SW480 (cell line): Measurements from ENCODE around the gene LRRC8D.

ENCODE experiments used
- DNase-seq: peaks from one replicate; pipeline ENCODE4 v3.0.0-alpha.2; 2016; ENCODE audit warnings: low spot score

Gene LRRC8D

DNA sequence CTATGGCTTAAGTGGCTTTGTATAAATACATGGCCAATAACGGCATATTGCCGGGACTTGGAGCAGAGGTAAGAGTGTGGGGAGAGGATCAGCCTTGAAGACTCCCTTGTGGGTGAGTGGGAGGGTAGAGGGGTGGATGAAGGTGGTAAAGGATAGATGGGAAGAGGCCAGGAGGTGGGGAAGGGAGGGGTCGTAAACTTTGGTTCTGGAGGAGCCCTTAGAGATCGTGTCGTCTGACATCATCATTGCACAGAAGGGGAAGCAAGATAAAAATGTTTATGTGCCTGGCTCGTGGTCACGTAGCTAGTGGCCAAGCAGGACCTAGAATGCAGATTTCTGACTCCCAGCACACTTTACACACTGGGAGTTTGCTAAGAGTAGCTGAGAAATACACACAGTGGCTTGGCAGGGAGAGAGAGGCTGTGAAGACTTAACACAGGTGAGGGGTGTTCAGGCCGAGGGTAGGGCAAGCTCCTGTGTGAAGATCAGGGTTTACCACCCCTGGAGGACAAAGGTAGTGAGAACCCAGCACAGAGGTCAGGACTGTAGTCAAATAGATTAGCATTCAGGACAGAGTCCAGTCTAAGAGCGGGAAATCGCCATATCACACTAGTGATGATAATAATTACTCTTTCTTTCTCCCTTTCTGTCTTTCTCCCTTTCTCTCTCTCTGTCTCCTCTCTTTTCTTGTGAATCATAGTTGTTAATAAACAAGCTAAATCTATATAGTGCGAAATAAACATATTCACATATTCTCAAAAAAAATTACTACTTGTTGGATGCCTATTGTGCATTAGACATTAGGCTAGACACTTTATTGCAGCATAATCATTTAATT is 75.5 kb downstream of the LRRC8D start:
- no peak for DNase-seq

- DNase-seq: no peak
Observed at GRCh38 chr1:89897347-89898133, 76.7 kb downstream of the LRRC8D start.

GRCh38 chr1:89898150-89898549 is 77.3 kb downstream of the LRRC8D start:
- DNase-seq: no peak

DNA sequence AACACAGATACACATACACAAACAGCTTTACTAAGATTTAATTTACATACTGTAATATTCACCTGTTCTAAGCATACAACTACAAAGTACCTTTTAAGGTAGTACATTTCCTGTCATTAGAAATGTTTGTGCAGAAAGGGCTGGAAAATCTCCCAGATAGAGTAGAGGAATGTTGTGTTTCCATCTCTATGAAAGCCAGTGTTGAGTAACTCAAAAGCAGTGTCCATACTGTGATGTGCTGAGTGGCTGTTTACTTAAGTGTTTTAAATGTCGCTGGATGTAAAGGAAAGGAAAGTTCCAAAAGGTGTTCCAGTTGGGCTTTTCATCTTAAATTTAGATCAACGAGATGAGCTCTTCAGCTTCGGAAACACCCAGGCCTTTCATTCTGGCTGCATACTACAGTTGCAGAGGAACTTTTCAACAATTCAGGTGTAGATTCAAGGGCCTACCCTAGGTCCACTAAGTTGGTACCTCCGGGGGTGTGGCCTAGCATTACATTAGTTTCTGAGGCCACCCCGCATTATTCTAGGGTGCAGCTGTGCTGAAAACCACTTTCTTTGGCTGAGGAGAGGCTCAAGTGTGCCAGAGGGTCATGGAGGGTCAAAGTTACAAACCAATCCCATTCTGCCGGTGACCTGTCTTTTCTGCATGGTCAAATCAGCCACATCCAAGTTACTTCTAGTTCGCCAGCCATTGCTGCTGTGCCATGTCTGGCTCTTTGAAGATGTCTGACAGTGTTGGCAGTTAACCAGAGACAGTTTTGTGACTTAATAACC is 78.1 kb downstream of the LRRC8D start:
- no peak for DNase-seq

DNA sequence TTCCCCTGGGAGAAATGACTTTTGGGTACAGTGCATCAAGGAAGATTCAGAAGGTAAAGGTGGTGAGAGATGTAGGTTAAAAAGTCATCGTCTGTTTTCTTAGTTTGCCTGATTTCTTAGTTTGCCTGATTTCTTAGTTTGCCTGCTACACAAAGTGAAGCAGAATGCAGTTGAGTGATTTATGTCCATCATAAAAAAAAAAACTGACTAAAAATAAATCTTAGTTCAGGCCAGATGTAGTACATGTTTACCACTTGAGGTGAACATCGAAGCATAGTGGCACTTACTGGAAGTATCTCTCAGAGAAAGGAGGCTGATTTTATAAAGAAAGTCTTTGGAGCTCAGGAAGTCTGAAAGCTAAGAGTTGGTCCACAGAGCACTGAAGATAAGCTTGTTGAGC is 79.5 kb downstream of the LRRC8D start:
- no peak for DNase-seq

DNA sequence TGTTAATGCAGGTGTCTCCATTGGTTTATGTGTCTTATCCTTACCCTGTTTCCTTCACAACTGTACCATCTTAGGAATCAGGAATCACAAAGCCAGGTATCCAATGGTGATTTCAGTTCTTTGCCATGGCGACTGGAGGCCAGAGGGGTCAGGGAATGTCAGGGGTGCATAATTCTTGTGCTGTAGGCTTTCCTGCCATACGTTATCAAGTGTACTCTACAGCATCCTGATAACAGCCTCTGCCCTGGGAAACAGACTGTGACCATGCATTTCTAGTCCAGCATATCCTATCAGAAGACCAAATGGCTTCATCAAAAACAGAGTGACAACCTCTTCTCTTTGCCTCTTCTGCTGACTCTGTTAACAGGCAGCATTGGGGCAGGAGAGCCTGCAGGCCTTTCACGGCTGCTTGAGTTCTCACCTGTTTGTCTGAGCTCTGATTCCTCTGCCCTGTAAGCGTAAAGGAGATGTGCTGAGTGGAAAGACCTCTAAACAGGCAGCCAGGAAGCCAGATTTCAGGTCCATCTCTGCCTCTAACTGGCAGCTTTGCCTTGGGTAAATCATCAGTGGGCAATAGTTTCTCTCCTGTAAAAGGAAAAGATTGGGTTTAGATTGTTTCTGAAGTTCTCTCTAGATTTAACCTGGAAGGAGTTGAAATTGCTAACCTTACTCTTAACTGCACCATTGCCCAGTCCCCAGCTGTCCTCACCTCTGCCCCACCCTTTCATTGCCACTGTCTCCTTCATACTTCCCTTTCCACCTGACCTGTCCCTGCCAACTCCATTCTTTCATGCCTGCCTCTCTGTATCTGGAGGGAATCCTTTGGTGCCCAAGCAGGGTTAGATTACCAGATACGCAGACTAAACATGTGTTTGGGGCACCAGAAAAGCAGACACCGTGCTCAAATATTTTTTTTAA is 80.2 kb downstream of the LRRC8D start:
- DNase-seq: no peak

GRCh38 chr1:89901957-89902669 is 81.3 kb downstream of the LRRC8D start:
- DNase-seq: no peak

- DNase-seq: no peak
Observed at GRCh38 chr1:89903550-89903949, 82.7 kb downstream of the LRRC8D start.

DNA sequence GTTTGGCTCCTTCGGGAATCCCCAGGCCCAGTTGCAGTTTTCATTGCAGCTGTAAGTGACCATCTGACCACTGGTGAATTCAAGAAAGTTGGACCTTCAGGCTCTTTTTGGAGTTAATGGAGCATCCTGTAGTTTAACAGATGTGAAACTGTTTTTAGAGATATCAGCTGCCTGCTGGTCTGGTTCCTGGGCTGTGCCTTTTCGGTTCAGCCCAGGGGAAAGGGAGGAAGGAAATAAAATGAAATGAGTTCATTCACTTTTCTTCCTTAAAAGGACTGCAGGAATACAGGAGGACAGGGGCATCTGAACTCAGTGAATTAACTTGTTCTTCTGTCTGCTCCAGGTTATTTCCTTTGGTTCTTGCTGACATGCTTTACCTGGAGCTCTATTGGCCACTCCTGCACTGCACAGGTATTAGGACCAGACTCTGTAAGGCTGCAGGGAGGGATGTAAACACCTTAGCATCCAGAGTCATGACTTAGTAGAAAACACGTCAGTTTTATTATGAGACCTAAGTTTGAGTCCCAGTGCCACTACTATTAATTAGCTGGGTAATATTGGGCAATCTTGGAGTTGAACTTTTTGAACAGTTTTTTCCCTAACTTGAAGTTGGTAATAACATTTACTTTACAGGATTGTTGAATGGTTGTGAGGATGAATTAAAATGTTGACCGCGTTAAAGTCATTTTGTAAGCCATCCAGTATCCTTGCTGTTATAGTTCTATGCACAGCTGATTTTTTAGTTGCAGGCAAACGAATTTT is 83.6 kb downstream of the LRRC8D start:
- no peak for DNase-seq

GRCh38 chr1:89905395-89906058 is 84.7 kb downstream of the LRRC8D start:
- no peak for DNase-seq

- no peak for DNase-seq
Observed at GRCh38 chr1:89906088-89906487, 85.3 kb downstream of the LRRC8D start.

DNA sequence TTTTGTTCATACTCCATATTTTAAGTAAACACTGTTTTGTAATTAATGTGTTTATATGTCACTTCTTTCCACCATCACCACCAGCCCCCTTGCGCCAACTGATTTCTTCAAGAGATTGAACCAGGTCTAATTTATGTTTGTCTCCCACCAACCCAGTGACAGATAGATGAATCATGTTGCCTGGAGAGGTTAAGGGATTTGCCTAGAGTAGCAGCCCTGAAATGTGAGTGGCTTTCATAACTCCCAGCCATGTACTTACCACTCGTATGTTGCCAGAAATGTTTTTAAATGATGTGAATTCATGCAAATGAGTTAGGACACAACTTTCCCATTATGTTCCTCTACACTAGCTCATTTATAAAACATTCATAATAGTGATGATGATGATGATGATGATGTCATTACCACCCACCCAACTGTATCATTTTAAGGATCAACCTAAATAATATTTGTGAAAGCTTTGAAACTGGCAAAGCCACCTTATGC is 86.9 kb downstream of the LRRC8D start:
- DNase-seq: no peak

DNA sequence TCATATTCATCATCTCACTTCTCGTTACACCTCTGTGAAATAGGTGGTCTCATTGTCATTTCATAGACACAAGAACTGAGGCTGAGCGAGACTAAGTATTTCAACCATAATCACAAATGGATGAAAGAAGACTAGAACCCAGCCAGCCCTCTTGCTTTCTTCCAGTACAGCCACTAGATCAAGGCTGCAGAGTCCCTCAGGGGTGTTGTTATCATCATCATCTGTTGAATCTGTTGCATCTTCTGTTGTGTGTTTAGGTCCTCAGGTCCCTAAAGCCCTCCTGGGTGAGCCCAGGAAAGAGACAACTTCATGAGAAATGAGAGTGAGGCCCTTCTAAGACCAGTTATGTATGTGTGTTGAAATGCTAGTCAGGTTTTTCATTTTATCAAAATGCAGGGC is 87.4 kb downstream of the LRRC8D start:
- no peak for DNase-seq

- no peak for DNase-seq
Observed at GRCh38 chr1:89908672-89909436, 88.0 kb downstream of the LRRC8D start.

DNA sequence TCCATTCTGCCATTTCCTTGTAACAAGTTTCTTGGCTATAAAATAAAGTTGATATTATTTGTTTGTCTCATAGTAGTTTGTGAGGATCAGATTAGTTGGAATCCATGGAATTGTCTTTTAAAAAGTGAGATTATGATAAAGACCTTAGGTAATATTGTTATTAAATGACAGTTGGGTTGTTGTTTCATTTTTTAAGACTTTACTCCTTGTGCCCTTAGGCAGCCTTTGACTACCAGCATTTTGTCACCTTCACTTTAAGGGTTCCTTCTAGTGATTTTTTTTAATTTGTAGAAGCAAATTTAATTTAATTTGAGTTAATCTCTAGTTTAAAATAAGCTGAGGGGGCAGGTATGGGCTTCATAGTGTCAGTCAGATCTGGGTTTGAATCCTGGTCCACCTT is 89.4 kb downstream of the LRRC8D start:
- no peak for DNase-seq

- DNase-seq: no peak
Observed at GRCh38 chr1:89910780-89911179, 89.9 kb downstream of the LRRC8D start.

DNA sequence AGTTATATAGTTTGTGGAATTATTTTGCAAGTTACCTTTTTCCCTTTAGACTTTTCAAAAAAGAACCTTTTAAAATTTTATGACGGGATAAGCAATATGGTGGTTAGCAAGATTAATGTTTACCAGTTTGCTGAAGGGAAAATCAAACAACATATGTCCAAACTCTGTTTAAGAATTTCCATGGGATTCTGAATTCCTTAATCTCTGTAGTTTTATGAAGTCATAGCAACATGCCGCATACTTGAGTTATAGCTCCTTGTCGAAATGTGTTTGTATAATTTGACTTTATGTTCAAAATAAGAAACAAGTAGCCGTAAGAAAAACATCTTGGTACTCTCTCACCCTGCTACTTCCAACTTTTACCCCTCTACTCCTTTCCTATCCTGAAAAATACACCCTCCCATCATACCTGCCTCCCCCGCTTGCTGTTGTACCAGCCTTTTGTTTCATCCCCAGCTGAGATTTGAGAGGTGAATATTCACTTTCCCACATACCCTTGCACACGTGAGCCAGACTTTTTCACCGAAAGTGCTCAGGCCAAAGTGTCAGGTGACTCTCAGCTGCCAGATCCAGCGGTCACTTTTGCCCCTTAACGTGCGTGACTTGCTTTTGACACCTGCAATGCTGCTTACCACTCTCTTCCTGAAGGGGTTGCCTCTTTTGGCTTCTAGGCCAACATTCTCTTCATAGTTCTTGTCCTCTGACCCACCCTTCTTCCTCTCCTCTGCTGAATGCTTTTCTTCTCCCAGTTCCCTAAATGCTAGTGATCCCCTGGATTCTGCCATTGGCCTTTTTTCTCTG is 90.6 kb downstream of the LRRC8D start:
- DNase-seq: no peak

DNA sequence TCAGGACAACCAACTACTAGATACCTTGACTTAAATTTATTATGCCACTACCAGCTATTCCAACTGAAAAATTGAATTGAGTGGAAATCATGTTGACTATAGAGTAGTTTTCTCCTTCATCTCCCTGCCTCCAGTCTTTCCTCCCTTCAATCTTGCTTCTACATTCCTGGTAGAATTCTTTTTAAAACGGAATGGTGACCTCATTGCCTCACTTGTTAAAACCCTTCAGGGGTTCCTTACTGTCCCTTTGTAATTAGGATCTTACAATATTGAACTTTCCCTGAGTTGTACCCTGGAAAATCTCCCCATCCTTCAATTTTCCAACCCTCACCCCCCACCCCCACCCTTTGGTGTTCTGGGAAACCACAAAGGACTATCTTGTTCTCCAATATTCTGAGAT is 91.2 kb downstream of the LRRC8D start:
- DNase-seq: no peak
